Retinal pigment epithelial cell (primary cell): ENCODE data around the gene GFAP.

Experiments used
- DNase-seq: peaks from one replicate; pipeline ENCODE4 v3.0.0-alpha.2; 2010; ENCODE audit warnings: low read depth
- H3K4me3 ChIP-seq: 2 replicates; pipeline ENCODE4 v1.5.1; 2011; ENCODE audit warnings: mild to moderate bottlenecking, low read length, control low read depth, moderate library complexity
- TF ChIP-seq, protein P1 (sequence below): conservative IDR thresholded peaks from 2 replicates; pipeline ENCODE4 v1.5.1; 2011; ENCODE audit warnings: low read depth, low read length, control low read depth, inconsistent platforms

The GFAP gene

DNA sequence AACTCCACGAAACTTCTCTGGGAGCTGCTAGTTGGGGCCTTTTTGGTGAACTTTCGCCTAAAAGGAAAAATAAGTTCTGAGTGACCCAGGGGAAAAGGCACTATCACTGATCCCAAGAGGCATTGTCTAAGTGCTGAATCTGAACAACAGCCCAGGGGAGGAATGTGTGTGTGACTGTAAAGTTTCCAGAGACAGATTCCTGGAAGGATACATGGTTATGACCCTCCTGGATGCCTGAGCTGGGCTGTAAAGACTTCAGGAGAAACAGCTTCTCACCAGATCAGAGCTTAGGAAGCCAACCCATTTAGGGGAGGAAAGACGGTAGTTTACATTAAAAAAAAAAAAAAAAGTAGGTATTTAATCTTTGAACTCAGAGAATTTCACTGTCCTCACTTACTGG is 47.5 kb downstream of the GFAP start:
- TF ChIP-seq, protein P1, sequence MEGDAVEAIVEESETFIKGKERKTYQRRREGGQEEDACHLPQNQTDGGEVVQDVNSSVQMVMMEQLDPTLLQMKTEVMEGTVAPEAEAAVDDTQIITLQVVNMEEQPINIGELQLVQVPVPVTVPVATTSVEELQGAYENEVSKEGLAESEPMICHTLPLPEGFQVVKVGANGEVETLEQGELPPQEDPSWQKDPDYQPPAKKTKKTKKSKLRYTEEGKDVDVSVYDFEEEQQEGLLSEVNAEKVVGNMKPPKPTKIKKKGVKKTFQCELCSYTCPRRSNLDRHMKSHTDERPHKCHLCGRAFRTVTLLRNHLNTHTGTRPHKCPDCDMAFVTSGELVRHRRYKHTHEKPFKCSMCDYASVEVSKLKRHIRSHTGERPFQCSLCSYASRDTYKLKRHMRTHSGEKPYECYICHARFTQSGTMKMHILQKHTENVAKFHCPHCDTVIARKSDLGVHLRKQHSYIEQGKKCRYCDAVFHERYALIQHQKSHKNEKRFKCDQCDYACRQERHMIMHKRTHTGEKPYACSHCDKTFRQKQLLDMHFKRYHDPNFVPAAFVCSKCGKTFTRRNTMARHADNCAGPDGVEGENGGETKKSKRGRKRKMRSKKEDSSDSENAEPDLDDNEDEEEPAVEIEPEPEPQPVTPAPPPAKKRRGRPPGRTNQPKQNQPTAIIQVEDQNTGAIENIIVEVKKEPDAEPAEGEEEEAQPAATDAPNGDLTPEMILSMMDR: no peak
- DNase-seq: no peak
- no peak overlapping the region for H3K4me3 ChIP-seq

- TF ChIP-seq, protein P1: no peak
- H3K4me3 ChIP-seq: no peak overlapping the region
- DNase-seq: no peak
Measured at GRCh38 chr17:44865931-44866330, 49.4 kb downstream of the GFAP start.

DNA sequence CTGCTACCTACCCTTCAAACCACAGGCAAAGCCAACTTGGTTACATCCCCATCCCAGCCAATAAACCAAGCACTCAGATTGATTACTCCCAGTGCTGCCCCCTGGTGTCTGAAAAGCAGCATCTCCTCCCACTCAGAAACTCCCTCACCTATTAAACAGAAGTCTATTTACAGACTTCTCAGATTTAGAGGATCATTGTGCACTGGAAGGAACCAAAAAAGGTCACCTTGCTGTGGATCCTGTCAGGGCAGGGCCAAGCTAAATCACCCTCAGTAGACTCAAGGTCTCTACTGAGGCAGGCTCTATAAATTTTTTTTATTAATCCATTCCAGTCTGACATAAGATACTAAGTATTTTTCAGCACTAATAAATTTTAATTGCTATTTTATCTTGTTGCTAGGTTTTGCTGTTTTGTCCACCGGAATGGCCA is 50.1 kb downstream of the GFAP start:
- DNase-seq: peak; percentile 24
- H3K4me3 ChIP-seq: no peak overlapping the region
- TF ChIP-seq, protein P1: peak; percentile 87

- no peak overlapping the region for H3K4me3 ChIP-seq
- TF ChIP-seq, protein P1: no peak
- DNase-seq: no peak
Measured at GRCh38 chr17:44864831-44865230, 50.5 kb downstream of the GFAP start.

DNA sequence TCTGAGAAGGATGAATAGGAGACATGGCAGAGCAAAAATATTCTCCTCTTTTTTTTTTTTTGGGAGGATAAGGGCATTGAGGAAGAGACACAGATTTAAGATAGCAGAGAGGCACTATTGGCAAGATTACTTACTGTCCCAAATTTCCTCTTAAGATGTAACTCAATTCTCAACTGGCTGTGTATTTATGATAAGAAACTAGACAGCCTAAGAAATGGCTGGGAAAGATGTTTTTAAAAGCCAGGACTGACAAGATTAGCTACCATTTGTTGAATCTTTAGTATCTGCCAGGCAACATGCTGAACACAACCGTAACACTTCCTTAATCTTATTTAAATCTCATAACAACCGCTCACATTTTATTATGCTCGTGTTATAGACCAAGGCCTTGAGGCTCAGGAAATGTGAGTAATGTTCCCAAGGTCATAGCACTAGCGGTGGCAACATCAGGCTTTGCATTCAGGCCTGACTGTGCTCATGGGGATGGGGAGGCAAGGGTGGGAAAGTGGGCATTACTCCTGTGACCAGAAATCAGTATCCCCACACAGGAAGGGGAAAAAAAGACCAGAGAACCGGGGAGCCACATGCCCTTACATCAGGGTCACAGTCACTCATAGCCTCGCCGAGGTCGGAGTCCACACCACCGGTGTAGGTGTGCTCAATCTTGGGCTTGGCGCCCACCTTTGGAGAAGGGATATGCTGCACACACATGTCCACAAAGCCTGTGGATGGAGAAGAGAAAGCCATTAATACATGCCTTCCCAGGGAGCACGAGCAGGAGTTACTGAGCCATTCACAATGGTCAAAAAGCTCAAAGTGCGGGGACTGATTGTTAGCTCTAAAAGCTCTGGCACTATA is 52.0 kb downstream of the GFAP start:
- DNase-seq: no peak
- no peak overlapping the region for H3K4me3 ChIP-seq
- TF ChIP-seq, protein P1: no peak

DNA sequence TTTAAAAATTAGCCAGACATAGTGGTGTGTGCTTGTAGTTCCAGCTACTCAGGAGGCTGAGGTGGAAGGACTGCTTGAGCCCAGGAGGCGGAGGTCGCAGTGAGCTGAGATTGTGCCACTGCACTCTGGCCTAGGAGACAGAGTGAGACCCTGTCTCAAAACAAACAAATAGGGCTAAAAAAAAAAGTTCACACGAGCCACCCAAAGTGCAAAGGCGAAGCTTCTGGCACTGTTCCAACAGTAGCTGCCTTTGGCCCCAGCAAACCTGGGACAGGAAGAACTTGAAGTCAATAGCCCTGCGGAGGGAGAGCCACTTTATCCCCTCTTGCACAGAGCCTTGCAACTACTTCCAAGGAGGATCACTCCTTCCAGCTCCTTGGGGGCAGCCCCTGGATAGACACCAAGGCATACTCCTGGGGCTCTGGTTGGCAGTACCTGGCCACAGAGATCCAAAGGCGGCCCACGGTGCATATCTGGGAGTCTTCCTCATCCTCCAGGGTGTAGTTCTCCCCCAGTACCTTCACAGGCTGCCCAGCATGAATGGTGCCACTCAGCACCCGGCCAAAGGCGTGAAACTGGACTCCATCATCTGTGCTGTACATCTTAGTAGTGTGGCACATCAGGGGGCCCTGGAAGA is 52.9 kb downstream of the GFAP start:
- TF ChIP-seq, protein P1: no peak

More for the DNA sequence above, 52.9 kb downstream of the GFAP start:
- no peak for DNase-seq
- H3K4me3 ChIP-seq: no peak overlapping the region
